Epithelial cell of proximal tubule (primary cell): ENCODE measurements around the gene PRR11. TPM values are rescaled to one million over a fixed set of nuclear protein-coding genes. Genes with fewer than 3 reads are reported as not detected.
"Not testable (repeated sequence)": the region's sequence is repeated elsewhere in the genome, so short reads cannot be mapped to it uniquely, and the experiment has no call there.

Experiments used
- DNase-seq: peaks from one replicate; pipeline ENCODE4 v3.0.0-alpha.2; 2011; ENCODE audit warnings: low read depth
- H3K4me3 ChIP-seq: 2 replicates; pipeline ENCODE4 v1.5.1; 2011; ENCODE audit warnings: low read depth, mild to moderate bottlenecking, low read length
- CTCF ChIP-seq: conservative IDR thresholded peaks from 2 replicates; pipeline ENCODE4 v1.5.1; 2012; ENCODE audit warnings: low read depth, mild to moderate bottlenecking, low read length
- total RNA-seq: library from RNA; depleted of rRNA; stranded (reverse); fragments of >200 nt; gene quantifications from 2 replicates; pipeline ENCODE4 v1.2.3, GENCODE V29; 2015

The PRR11 gene
- total RNA-seq, 1 donor from 2014 or later, result 54.4 TPM

- no peak for DNase-seq
- TF ChIP-seq CTCF, result no peak
- no peak overlapping the region for H3K4me3 ChIP-seq
Measured at GRCh38 chr17:59167571-59168001, 12.0 kb downstream of the PRR11 start.

- no peak for DNase-seq
- no peak overlapping the region for H3K4me3 ChIP-seq
- no peak for TF ChIP-seq CTCF
Measured at GRCh38 chr17:59172436-59173004, 17.0 kb downstream of the PRR11 start.

GRCh38 chr17:59174671-59175070 is 19.1 kb downstream of the PRR11 start:
- no peak for TF ChIP-seq CTCF
- H3K4me3 ChIP-seq, result no peak overlapping the region
- DNase-seq, result no peak

- TF ChIP-seq CTCF, result no peak
- DNase-seq, result no peak
- no peak overlapping the region for H3K4me3 ChIP-seq
Measured at GRCh38 chr17:59175076-59175475, 19.5 kb downstream of the PRR11 start.

GRCh38 chr17:59178266-59178985 is 22.9 kb downstream of the PRR11 start:
- no peak overlapping the region for H3K4me3 ChIP-seq
- TF ChIP-seq CTCF, result no peak
- DNase-seq, result no peak

- not testable (repeated sequence) for DNase-seq, H3K4me3 ChIP-seq
Measured at GRCh38 chr17:59179601-59180000, 24.1 kb downstream of the PRR11 start.

GRCh38 chr17:59180626-59181025 is 25.1 kb downstream of the PRR11 start:
- no peak for TF ChIP-seq CTCF
- no peak overlapping the region for H3K4me3 ChIP-seq
- DNase-seq, result no peak
